HL-60 (cell line): Measurements from ENCODE around the gene CHID1.

ENCODE experiments used
- CTCF ChIP-seq: IDR thresholded peaks from one replicate; pipeline ENCODE4 v1.5.1; 2011; ENCODE audit warnings: low read length, control low read depth, inconsistent platforms; ENCODE audit not compliant: insufficient read depth
- SPI1 ChIP-seq: IDR thresholded peaks from 2 replicates; pipeline ENCODE4 v1.6.1; 2012; ENCODE audit warnings: low read depth, mild to moderate bottlenecking, borderline replicate concordance

GRCh38 chr11:944711-945470 lies 34.3 kb upstream of the CHID1 start:
- no peak for TF ChIP-seq SPI1
- no peak for TF ChIP-seq CTCF
